Liver (tissue), 9 donors: ENCODE results near the gene TP73. TPM values are rescaled to one million over a fixed set of nuclear protein-coding genes. Genes with fewer than 3 reads are reported as not detected.

Experiments
- DNase-seq: peaks from one replicate; pipeline ENCODE4 v3.0.0-alpha.2; 2017; ENCODE audit warnings: low spot score
- H3K27ac ChIP-seq, 2 donors: one replicate each; pipeline ENCODE4 v1.7.0; 2013; ENCODE audit warnings: inconsistent platforms in 2 of 2, low read length in 2 of 2, control low read depth in 1 of 2, low read depth in 1 of 2, mild to moderate bottlenecking in 1 of 2
- H3K27me3 ChIP-seq, 4 donors: one replicate each; pipeline versions ENCODE4 v1.6.1 to v1.7.0; 2013; ENCODE audit warnings: low read length in 3 of 4, inconsistent platforms in 1 of 4, mild to moderate bottlenecking in 1 of 4, moderate library complexity in 1 of 4; ENCODE audit not compliant: control insufficient read depth in 4 of 4, insufficient read depth in 4 of 4
- H3K36me3 ChIP-seq, 4 donors: one replicate each; pipeline versions ENCODE4 v1.6.1 to v1.7.0; 2013; ENCODE audit warnings: low read length in 3 of 4, mild to moderate bottlenecking in 3 of 4, low read depth in 1 of 4, moderate library complexity in 1 of 4; ENCODE audit not compliant: control insufficient read depth in 4 of 4, insufficient read depth in 3 of 4
- H3K4me1 ChIP-seq, 4 donors: one replicate each; pipeline versions ENCODE4 v1.6.1 to v1.7.0; 2013; ENCODE audit warnings: low read length in 3 of 4, mild to moderate bottlenecking in 3 of 4, moderate library complexity in 1 of 4; ENCODE audit not compliant: control insufficient read depth in 4 of 4, insufficient read depth in 4 of 4
- H3K4me3 ChIP-seq, 3 donors: one replicate each; pipeline versions ENCODE4 v1.6.1 to v1.7.0; 2013; ENCODE audit warnings: low read length in 3 of 3, control low read depth in 1 of 3, low read depth in 1 of 3, mild to moderate bottlenecking in 1 of 3
- H3K9ac ChIP-seq, 2 donors: one replicate each; pipeline ENCODE4 v1.7.0; 2013; ENCODE audit warnings: low read length in 2 of 2, mild to moderate bottlenecking in 2 of 2, moderate library complexity in 2 of 2, control low read depth in 1 of 2, low read depth in 1 of 2
- H3K9me3 ChIP-seq, 4 donors: one replicate each; pipeline versions ENCODE4 v1.6.1 to v1.7.0; 2013; ENCODE audit warnings: low read length in 3 of 4; ENCODE audit not compliant: control insufficient read depth in 4 of 4
- ATF3 ChIP-seq: IDR thresholded peaks from 2 replicates; pipeline ENCODE4 v1.6.1; 2016; ENCODE audit warnings: antibody characterized with exemption
- CTCF ChIP-seq: fragments of 150-350 bp; IDR thresholded peaks from 2 replicates; pipeline ENCODE4 v1.5.1; 2017; ENCODE audit warnings: improper control_type of control experiment, low read depth, low read length; ENCODE audit not compliant: missing input control
- EGR1 ChIP-seq, 2 donors: IDR thresholded peaks; 2 replicates each; pipeline ENCODE4 v1.6.1; 2016 to 2018; ENCODE audit warnings: antibody characterized with exemption in 2 of 2, low read depth in 2 of 2
- FOXA1 ChIP-seq: IDR thresholded peaks from 2 replicates; pipeline ENCODE4 v1.6.1; 2016; ENCODE audit warnings: antibody characterized with exemption
- FOXA2 ChIP-seq: IDR thresholded peaks from 2 replicates; pipeline ENCODE4 v1.6.1; 2016; ENCODE audit warnings: antibody characterized with exemption
- GABPA ChIP-seq, 2 donors: IDR thresholded peaks in 1 of 2; conservative IDR thresholded peaks in 1 of 2; 2 replicates each; pipeline ENCODE4 v1.6.1; 2016; ENCODE audit warnings: antibody characterized with exemption in 2 of 2, mild to moderate bottlenecking in 1 of 2, moderate library complexity in 1 of 2
- HNF4A ChIP-seq, 2 donors: conservative IDR thresholded peaks; 2 replicates each; pipeline ENCODE4 v1.6.1; 2016; ENCODE audit warnings: antibody characterized with exemption in 2 of 2, mild to moderate bottlenecking in 2 of 2
- HNF4G ChIP-seq: IDR thresholded peaks from 2 replicates; pipeline ENCODE4 v1.6.1; 2016; ENCODE audit warnings: antibody characterized with exemption
- JUND ChIP-seq, 2 donors: IDR thresholded peaks; 2 replicates each; pipeline ENCODE4 v1.6.1; 2016; ENCODE audit warnings: antibody characterized with exemption in 2 of 2
- MAX ChIP-seq: IDR thresholded peaks from 2 replicates; pipeline ENCODE4 v1.6.1; 2016; ENCODE audit warnings: antibody characterized with exemption
- NR2F2 ChIP-seq: IDR thresholded peaks from 2 replicates; pipeline ENCODE4 v1.6.1; 2016; ENCODE audit warnings: antibody characterized with exemption
- REST ChIP-seq: IDR thresholded peaks from 2 replicates; pipeline ENCODE4 v1.6.1; 2016; ENCODE audit warnings: antibody characterized with exemption, mild to moderate bottlenecking
- RXRA ChIP-seq, 2 donors: IDR thresholded peaks; 2 replicates each; pipeline ENCODE4 v1.6.1; 2017 to 2018; ENCODE audit warnings: antibody characterized with exemption in 2 of 2, mild to moderate bottlenecking in 1 of 2
- YY1 ChIP-seq: IDR thresholded peaks from 2 replicates; pipeline ENCODE4 v1.6.1; 2016; ENCODE audit warnings: antibody characterized with exemption, mild to moderate bottlenecking
- WGBS: extraction: QIAGEN DNeasy Blood & Tissue Kit; methylation state at CpG from one replicate; pipeline ENCODE4 v1.1.7; 2013; 5-methylcytosine and 5-hydroxymethylcytosine counted together
- polyA plus RNA-seq, 2 donors: library from polyadenylated mRNA; stranded (reverse) in 1 of 2; unstranded in 1 of 2; fragments of 200-250 nt in 1 of 2; fragments of >200 nt in 1 of 2; fragmentation: Nextera tagmentation in 1 of 2; extraction: Ambion mirVana in 1 of 2; gene quantifications; one replicate each; pipeline versions ENCODE4 v1.2.1 to v1.2.3, GENCODE V29; 2013 to 2015
- total RNA-seq, 2 donors: library from RNA; depleted of rRNA; stranded (reverse); fragments of >200 nt; gene quantifications; one replicate each; pipeline ENCODE4 v1.2.3, GENCODE V29; 2014
- donor health status: healthy.
- donor health status: healthy.
- donor health status: healthy.
- donor health status: healthy.
- donor health status: healthy.

The TP73 gene
- total and polyA plus RNA-seq, 4 donors, result 0.08 to 0.29 (median 0.18) TPM

GRCh38 chr1:3743826-3744225 is 91.5 kb downstream of the TP73 start:
- Histone ChIP-seq H3K27me3 (no peaks in the 10 kb centered on the region), H3K27ac (no peak overlapping the region), H3K9ac (no peak overlapping the region), H3K36me3 (peaks cover 0 to 14% (median 4%) of the 10 kb centered on the region in 4 donors), H3K4me3 (no peak overlapping the region), H3K4me1 (peaks cover 8 to 37% (median 19%) of the 10 kb centered on the region in 4 donors), H3K9me3 (no peaks in the 10 kb centered on the region)
- DNase-seq, result no peak
- 97% methylated on average over 12 of the region's 12 CpGs for WGBS
- no peak for TF ChIP-seq MAX
- no peak for TF ChIP-seq REST
- no peak for TF ChIP-seq JUND (IDR thresholded peaks at IDR 0.05)
- no peak for TF ChIP-seq EGR1 (IDR thresholded peaks at IDR 0.05; ENCODE audit: low read depth in 2 of 2)
- no peak for TF ChIP-seq RXRA (IDR thresholded peaks at IDR 0.05)
- no peak for TF ChIP-seq YY1
- TF ChIP-seq ATF3, result no peak
- TF ChIP-seq CTCF, result no peak
- no peak for TF ChIP-seq HNF4G
- no peak for TF ChIP-seq FOXA1
- TF ChIP-seq HNF4A (conservative IDR thresholded peaks at IDR 0.05), result no peak
- TF ChIP-seq NR2F2, result no peak

- H3K36me3 ChIP-seq, result peaks cover 0 to 13% (median 4%) of the 10 kb centered on the region in 4 donors
- DNase-seq, result no peak
- H3K9me3 ChIP-seq, result no peaks in the 10 kb centered on the region
- WGBS, result 96% methylated on average over 10 of the region's 10 CpGs
- H3K27me3 ChIP-seq, result no peaks in the 10 kb centered on the region
- no peak overlapping the region for H3K27ac ChIP-seq
- TF ChIP-seq JUND (IDR thresholded peaks at IDR 0.05), result no peak
- TF ChIP-seq YY1, result no peak
- TF ChIP-seq ATF3, result no peak
- no peak for TF ChIP-seq HNF4A (conservative IDR thresholded peaks at IDR 0.05)
- no peak for TF ChIP-seq NR2F2
- TF ChIP-seq FOXA2, result no peak
- TF ChIP-seq EGR1 (IDR thresholded peaks at IDR 0.05; ENCODE audit: low read depth in 2 of 2), result no peak
- TF ChIP-seq FOXA1, result no peak
- TF ChIP-seq RXRA (IDR thresholded peaks at IDR 0.05), result no peak
- TF ChIP-seq GABPA (IDR thresholded peaks at IDR 0.05 in 1 of 2, conservative IDR thresholded peaks at IDR 0.05 in 1 of 2), result no peak
- peaks cover 8 to 37% (median 19%) of the 10 kb centered on the region in 4 donors for H3K4me1 ChIP-seq
- no peak overlapping the region for H3K9ac ChIP-seq
- no peak overlapping the region for H3K4me3 ChIP-seq
These were observed 92.3 kb downstream of the TP73 start for GRCh38 chr1:3744646-3745045.
